SK-N-SH treated with all-trans-retinoic acid at 6 μM for 48 hours (cell line): ENCODE data around the gene BUD13.

Experiments used
- CREB5 ChIP-seq: fragments of 250-450 bp; sonication (Bioruptor Pico); IDR thresholded peaks from 2 replicates; pipeline ENCODE4 v1.5.1; 2020; ENCODE audit warnings: low read depth, mild to moderate bottlenecking, moderate library complexity
- PATZ1 ChIP-seq: fragments of 250-450 bp; sonication (Bioruptor Pico); IDR thresholded peaks from 2 replicates; pipeline ENCODE4 v1.8.0; 2020; ENCODE audit warnings: mild to moderate bottlenecking, moderate library complexity, borderline replicate concordance
- RARB ChIP-seq: fragments of 250-450 bp; sonication (Bioruptor Pico); IDR thresholded peaks from 2 replicates; pipeline ENCODE4 v1.8.0; 2021; ENCODE audit warnings: mild to moderate bottlenecking, moderate library complexity
- ZFP30 ChIP-seq: fragments of 450-650 bp; formaldehyde crosslinking; IDR thresholded peaks from 2 replicates; pipeline ENCODE4 v1.5.0; 2022; ENCODE audit warnings: mild to moderate bottlenecking, moderate library complexity

DNA sequence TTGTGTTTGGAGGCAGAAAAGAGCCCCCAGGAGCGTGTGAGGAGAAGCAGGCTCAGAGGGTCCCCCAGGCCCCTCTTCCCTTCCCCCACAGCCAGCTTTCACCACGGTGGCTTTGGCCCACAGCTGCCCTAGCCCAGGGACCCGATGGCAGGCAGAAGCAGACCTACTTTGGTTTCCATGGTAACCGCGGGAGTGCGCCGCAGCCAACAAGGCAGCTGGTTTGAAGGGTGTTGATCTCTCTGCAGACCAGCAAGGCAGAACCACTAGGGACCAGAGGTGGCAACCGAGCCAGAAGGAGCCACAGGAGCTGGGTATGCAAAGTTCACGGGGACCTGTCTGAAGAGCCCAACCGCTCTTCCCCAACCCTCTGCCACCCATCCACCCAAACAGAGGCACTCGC, 69.4 kb downstream of the BUD13 start:
- TF ChIP-seq PATZ1 (CRISPR knock-in tag): no peak
- no peak for TF ChIP-seq ZFP30 (CRISPR knock-in tag)
- no peak for TF ChIP-seq CREB5 (CRISPR knock-in tag)
- no peak for TF ChIP-seq RARB (CRISPR knock-in tag)
